ENCODE results near the gene FAHD2A.
"Not testable (repeated sequence)": the region's sequence is repeated elsewhere in the genome, so short reads cannot be mapped to it uniquely, and the experiment has no call there.

FAHD2A gene

DNA sequence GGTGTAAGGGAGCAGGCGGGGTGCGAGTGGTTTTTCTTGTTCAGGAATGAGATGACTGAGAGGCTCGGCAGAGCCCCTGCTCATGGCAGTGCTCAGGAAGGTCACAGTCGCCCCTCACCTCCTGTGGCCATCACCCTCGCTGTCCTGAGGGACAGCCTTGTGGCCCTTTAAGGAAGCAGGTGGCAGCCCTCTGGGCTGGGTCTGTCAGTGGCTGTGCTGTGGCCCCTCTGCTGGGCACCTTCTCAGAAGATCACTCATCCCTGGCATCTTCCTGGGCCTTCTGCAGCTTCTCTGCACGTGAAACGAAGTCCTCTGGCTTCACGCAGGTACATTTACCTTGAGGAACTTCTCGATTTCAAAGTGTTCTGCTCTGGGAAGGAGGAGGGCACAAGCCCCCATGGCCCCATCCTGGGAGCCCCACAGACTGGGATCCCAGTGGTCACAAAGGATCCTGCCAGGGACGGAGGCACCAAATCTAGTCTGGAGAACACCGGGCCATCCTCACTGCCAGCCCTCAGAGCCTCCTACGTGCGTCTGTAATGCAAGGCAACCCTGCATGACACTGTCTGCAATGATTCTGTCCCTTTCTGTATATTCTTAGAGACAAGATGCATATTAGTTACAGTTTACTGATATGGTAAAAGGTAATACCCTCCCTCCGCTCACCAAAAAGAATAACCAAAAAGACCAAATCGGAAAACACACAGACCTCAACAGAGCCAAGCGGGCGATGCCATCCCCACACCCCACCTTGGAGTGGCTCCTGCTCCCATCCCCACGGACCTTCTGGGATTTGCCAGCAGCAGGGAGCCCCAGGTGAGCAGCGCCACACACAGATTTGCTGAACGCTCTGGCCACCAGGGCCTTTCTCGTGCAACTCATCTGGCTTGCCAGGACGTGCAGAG lies 25.9 kb upstream of the FAHD2A start:
- no peak for DNase-seq

DNA sequence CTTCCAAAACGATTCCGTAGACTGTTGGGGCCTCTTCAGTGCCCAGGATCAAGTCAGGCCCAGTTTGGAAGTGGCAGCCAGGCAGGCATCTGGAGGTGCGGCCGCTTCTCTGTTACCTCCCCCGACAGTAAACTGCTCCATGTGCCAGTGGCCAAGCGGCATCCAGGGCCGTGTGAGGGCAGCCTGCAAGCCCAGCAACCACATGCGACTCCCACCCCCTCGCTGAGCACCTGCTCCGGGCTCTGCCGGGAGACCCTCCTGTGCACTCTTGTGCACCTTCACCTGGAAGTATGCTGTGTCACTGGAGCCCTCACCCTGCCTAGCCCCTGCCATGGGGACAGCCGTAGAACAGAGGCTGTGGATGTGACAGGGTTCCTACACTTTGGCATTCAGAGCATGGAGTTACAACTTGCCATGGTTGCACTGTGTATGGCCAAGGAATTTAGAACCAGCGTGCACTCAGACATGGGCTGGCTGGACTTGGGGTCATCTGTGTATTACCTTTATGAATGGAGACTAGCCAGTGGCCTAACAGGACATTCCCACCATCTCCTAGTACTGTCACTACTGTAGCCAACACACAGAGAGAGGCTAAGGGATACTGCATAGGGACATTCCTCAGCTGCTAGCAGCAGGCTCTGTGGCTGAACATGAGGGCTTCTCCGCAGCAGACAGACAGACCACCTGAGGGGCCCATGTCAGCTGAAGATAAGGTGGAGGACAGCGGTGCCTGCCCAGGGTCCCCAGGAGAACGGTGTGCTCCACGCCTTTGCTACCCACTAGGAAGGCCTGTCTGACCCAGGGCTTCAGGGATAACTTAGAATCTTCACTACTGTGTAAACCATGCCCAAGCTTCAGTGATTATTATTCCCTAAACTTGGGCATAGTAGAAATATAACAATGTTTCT lies 25.0 kb upstream of the FAHD2A start:
- DNase-seq: no peak

DNA sequence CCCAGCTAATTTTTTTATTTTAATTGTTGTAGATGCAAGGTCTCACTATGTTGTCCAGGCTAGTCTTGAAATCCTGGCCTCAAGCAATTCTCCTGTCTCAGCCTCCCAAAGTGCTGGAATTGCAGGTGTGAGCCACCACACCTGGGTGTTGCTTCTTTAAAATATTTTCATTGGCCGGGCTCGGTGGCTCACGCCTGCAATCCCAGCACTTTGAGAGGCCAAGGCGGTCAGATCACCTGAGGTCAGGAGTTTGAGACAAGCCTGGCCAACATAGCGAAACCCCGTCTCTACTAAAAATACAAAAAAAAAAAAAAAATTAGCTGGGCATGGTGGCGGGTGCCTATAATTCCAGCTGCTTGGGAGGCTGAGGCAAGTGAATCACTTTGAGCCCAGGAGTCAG lies 24.2 kb upstream of the FAHD2A start:
- DNase-seq: not testable (repeated sequence)

DNA sequence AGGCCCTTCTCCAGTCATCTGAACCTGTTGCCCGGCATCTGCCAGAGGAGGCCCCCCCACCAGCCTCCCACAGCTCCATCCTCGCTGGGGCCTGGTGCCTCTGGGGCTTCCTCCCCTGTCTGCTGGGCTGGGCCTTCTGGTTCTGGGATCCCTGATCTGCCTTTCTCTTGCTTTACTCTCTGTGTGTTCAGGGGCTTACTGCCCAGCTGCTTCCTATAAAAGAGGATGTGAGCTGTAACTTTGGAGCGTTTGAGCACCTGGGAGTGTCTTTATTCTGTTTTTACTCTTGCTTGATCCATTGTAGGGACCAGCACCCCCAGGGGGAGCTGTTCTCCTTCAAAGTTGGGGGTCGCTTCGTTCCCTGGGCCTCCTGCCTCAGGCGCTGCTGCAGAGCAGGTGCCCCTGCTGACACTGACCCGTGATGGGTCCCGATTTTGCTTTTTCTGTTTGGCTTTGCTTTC lies 23.1 kb upstream of the FAHD2A start:
- DNase-seq: no peak

DNA sequence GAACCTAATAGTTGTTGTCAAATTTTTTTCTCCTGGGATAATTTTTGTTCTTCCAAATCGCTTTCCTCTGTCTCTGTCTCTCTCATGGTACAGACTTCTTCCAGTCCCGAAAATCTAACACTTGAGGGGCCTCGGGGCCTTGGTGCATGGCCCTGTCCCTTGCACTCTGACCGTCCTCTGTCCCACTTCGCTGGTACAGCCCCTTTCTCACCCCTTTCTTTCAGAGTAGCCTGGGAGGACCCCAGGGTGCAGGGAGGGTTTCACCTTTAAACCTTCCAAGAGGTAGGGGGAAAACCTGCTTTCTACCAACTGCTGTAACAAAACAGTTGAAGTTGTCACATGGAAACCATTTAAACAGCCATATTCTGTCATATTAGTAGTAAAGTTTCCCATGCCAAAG lies 22.2 kb upstream of the FAHD2A start:
- no peak for DNase-seq

DNA sequence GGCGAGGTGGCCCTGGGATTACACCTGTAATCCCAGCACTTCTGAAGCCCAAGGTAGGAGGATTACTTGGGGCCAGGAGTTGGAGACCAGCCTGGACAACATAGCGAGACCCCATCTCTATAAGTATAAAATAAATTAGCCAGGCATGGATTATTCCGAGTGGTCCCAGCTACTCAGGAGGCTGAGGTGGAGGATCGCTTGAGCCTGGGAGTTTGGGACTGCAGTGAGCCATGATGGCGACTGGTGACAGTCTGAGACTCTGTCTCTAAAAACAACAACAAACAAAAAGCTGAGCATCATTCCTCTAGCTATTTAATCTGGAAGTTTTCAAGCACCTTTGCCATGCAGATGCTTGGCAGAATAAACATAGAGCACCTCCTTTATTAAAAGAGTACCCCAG lies 21.8 kb upstream of the FAHD2A start:
- DNase-seq: no peak

DNA sequence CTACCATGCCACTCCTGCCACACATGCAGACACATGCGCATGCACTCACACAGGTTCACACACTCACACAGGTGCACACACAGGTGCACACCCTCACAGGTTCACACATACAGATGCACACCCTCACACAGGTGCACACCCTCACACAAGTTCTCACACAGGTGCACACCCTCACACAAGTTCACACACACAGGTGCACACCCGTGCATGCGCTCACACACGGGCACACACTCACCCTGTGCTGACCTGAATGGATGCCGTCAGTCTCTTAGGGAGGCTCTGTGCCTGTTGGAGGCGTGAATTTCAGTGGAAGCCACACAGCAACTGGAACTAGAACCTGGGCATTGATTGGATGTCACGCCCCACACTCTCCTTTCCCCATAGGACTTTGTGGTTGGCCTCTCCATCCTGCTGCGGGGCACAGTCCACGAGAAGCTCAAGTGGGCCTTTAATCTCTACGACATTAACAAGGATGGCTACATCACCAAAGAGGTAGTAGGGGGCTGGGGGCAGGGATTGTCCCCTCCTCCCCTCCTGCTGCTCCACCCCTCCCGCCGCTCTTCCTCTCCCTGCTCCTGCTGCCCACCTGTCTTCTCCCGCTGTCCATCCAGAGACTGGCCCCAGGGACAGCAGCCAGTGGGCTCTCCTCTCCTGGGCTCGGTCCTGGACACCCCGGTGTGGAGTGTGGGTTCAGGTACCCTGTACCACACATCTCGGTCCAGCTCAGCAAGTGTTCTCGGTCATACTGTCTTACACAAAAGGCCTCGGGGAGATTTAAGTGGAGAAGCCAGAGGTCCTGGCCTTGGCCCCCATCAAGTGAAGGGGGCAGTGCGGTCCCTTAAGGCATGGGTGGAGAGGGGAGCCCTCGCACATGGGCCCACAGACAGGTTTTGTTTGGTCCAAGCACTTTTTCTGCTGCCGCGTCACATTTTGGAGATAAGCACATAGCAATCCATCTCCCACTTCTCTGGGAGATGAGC lies 21.0 kb upstream of the FAHD2A start:
- no peak for DNase-seq

DNA sequence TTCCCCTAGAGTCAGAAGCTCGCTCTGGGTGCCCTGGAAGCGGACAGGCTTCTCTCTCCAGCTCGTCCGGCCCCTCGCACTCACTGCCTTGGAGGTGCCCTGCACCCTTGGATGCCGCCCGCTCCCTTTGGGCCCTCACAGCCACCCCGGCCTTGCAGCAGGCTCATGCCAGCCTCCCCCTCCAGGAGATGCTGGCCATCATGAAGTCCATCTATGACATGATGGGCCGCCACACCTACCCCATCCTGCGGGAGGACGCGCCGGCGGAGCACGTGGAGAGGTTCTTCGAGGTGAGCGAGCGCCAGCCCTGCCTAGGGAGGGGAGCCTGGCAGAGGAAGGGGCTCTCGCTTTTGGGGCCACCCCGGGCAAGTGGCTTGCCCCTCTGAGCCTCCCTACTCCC lies 20.3 kb upstream of the FAHD2A start:
- DNase-seq: no peak

DNA sequence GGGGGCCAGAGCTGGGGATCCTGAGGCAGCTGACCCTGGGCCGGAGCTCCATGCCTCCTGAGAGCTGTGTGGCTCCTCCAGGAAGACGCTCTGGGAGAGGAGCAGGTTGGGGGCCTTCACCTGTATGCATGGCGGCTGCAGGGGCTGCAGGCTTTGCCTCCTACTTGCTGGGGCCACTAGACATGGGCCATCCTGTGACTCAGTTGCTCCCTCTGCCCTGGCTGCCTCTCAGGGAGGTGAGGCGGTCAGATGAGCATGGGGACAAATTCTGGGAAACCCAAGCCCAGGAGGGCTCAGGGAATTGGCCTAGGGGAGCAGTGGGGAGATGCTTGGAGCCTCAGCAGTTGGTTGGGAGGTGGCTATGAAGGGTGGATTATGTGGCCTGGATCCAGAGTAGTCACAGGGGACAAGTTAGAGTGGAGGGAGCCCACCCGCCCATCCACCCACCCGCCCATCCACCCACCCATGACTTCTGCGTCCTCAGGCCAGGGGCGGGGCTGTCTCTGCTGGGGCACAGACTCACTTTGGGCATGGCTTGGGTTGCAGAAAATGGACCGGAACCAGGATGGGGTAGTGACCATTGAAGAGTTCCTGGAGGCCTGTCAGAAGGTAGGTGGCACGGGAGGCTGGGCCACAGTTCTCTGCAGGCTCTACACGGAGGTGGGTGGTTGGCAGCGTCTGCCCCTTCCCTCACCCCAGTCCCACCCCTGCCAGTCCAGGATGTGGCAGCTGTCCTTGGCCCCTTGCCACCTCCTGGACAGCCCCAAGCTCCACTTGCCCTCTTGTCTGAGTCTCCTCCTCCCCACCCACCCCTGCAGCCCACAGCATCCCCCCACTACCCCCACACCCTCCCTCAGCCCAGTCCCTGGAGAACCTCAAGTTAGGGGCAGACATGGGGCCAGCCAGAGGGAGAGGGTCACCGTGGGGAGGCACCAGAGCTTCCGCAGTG lies 19.5 kb upstream of the FAHD2A start:
- DNase-seq: no peak

DNA sequence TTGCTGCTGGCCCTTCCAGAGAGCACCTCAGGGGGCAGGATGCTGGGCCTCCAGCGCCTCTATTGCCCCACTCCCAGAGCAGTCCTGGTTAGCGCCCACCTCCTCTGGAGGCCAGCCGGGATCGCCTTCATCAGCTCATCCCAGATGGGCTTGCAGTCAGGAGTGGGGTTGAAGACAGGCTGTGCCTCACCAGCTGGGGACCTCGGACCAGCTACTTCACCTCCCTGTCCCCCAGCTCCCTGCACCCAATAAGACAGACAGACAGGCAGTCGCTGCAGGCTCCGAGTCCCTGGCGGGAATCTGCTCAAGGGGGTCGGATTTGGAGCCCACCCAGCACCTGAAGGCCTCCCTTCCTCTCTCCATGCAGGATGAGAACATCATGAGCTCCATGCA lies 18.9 kb upstream of the FAHD2A start:
- DNase-seq: no peak

DNA sequence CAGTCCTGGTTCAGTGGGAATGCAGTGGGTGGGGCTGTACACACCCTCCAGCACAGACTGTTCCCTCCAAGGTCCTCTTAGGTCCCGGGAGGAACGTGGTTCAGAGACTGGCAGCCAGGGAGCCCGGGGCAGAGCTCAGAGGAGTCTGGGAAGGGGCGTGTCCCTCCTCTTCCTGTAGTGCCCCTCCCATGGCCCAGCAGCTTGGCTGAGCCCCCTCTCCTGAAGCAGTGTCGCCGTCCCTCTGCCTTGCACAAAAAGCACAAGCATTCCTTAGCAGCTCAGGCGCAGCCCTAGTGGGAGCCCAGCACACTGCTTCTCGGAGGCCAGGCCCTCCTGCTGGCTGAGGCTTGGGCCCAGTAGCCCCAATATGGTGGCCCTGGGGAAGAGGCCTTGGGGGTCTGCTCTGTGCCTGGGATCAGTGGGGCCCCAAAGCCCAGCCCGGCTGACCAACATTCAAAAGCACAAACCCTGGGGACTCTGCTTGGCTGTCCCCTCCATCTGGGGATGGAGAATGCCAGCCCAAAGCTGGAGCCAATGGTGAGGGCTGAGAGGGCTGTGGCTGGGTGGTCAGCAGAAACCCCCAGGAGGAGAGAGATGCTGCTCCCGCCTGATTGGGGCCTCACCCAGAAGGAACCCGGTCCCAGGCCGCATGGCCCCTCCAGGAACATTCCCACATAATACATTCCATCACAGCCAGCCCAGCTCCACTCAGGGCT lies 17.5 kb upstream of the FAHD2A start:
- DNase-seq: no peak

DNA sequence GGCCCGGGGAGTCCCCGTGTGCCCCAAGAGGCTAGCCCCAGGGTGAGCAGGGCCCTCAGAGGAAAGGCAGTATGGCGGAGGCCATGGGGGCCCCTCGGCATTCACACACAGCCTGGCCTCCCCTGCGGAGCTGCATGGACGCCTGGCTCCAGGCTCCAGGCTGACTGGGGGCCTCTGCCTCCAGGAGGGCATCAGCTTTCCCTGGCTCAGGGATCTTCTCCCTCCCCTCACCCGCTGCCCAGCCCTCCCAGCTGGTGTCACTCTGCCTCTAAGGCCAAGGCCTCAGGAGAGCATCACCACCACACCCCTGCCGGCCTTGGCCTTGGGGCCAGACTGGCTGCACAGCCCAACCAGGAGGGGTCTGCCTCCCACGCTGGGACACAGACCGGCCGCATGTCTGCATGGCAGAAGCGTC lies 16.9 kb upstream of the FAHD2A start:
- DNase-seq: no peak

DNA sequence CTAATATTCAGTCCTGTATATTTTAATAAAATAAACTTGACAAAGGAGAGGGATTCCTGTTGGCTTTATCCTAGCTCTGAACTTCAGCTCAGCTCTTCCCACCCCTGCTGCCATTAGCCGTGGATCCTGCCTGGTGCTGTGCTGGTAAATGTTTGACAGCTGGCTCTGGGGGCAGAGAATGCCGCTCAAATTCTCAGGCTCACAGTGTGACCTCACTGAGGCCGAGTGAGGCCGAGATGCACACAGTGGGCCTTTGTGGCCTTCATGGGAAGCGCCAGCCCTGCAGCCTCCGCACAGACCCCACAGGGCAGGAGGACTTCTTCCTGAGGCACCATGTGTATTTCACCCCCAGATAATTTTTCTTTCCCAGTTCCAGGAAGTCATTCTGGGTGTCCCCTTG lies 16.5 kb upstream of the FAHD2A start:
- no peak for DNase-seq

DNA sequence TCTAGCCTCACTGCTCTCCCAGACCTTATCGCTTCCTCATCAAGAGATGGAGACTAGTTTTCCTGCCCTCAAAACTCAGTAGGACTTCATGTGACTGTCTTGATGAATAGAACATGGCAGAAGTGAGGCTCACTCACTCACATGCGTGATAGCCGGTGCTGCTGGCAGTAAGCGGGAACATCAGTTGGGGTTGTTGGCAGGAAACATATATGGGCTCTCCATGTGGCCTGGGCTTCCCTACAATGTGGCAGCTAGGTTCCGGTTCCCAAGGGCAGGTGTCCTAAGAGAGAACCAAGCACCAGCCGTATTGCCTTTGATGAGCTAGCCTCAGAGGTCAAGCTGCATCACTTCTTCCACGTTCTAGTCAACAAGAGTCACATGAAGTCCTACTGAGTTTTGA lies 15.2 kb upstream of the FAHD2A start:
- no peak for DNase-seq

DNA sequence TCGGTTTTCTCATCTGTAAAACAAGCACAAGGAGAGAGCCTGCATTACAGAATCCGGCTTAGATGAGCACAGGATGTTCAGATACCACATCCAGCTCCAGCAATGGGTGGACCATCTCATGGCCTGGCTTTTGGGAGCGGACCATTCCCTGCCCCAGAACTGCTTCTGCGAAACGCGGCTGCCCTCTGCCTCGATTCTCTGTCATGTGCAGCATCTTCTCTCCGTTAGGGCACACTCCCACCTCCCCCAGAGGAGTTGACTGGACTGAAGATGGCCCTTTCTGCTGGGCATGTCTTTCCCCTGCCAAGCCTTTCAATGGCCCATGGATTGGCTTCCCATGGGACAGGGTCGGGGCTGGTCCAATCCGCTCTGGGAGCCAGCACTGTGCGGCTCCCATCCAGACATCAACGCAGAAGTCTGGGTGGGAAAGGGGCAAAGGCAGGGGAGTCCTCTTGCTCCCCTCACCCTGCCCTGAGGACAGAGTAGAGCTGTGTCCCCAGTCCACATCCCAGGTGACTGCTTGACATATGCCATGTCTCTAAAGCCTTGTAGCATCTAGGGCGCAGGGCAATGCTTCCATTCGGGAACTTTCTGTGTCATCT lies 14.3 kb upstream of the FAHD2A start:
- no peak for DNase-seq

DNA sequence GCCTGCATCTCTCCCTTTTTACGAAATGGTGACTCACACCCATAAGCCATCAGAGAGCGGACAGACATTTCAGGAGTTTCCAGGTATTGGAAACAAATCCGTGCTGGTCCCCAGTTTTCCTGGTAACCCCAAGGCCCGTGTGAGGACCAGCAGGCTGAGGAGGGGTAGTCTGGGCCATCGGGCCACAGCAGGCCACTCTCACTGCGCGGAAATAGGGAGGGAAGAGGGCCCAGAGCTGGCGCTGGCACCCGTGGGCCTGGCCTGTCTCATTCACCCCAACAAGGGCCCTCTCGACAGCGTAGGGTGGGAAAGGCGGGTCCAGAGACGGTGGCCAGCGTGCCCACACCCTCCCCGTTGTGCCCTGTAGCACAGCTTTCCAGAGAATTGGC lies 13.7 kb upstream of the FAHD2A start:
- no peak for DNase-seq

DNA sequence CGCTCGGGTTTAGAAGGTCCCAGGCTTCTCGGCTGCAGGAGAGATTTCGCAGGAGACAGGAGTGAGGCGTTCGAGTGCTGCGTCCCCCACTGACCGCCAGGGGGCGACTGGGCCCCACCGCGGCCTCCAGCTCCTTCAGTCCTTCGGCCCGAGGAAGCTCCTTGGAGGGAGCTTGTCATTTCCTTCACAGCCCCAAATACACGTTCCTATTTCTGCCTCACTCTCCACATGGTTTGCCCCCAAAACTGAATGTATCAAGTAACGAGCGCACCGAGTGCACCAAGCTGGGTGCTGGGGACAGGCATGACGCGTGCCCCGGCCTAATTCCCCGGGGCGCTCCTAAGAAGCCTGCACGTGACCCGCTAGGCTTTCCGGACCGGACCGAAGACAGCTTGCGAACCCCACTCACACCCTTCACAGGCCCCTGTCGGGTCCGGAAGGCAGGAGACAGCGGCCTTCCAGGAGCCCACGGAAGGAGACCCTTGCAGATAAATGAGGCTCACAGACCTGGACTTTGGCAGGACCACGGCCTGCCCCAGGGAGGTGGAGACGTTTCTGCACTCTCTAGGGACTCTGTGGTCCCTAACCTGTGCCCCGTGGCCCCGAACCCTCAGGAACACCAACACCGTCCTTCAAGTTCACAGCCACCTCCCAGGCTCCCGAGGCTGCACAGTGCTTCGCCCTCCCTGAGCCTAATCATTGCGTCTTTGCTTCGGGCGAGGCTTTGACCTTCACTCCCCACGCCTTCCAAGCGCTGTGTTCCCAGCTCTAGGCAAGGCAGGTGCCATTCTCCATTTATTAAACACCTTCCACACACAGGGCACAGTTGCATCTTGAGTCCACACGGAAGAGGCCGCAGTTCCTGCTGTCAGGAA lies 13.0 kb upstream of the FAHD2A start:
- no peak for DNase-seq

DNA sequence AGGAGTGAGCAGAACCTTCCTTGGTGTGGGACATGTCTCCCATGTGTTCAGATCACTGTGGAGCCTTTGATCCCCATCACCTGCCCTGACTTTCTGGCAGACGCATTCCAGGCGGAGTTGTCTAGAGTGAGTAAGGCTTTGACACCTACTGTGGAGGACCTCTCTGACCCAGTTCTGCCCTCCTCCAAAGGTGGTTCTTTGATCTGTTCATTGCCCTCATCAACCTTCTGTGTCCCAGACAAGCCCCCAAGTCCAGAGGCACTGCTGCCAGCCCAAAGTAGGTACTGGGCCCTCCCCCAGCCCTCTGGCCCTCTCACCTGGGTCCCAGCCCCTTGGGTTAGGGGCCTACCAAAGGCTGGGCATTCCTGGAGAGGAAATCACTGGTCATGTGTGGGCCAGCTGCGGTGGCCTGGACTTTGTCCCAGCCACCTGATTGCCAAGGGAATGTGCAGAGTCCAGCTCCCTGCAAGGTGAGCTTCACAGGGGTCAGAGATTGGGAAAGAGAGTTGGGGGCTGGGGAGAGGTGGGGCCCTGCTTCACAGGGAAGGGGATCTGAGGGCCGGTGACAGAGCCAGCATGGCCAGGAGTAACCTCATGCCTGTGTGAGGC lies 12.1 kb upstream of the FAHD2A start:
- DNase-seq: no peak

DNA sequence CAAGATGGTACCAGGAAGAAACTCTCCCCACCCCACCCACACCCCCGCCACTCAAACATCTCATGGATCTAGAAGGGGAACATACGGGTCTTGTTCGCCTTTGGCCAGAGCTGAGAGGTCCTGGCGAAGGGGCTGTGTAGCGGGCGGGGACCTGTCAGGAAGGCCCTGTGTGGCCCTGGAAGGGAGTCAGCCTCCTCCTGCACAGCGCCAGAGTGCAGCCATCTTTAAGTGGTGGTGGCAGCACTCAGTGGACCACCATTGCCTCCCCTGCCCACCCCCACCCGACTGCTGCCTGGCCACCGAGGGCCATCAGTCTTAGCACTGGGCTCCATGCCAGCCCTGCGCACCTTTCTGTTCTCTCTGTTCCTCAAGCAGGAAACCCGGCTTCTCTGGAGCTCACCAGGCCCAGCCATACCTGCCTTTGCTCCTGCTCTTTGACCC lies 11.6 kb upstream of the FAHD2A start:
- DNase-seq: no peak

Data from right forelimb (tissue), 1 donor.